Measurements from ENCODE around the gene NCKIPSD.
A peak's percentile ranks its signal among the peaks of the same experiment; 100 is the strongest.

NCKIPSD gene

DNA sequence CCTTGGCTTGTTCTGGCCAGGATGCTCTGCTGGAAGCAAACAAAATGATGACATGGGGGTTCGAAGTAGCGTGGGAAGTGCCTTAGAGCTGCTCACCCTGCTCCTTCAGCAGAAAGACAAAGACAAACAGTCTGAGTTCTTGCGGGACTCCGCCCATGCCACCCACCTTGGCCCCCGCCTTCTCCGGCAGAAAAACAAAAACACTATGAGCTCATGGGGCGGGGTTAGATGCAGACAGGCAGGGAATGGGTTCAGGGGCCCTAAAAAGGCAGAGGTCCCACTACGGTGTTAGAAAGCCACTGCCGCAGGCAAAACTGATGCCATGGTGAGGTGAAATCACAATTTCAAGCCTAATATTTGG lies 9.7 kb upstream of the NCKIPSD start (continued):
- 0 out of 2 replicates have a peak, but pooled peaks have one; percentile 33 for TF ChIP-seq ZNF629 (tag by site-specific recombination; IDR thresholded peaks at IDR 0.05)
- no peak for TF ChIP-seq ZNF596 (tag by site-specific recombination; IDR thresholded peaks at IDR 0.05)
- peak; percentile 45 for TF ChIP-seq SP2 (tag by site-specific recombination; IDR thresholded peaks at IDR 0.05)
- TF ChIP-seq ZNF140 (tag by site-specific recombination; IDR thresholded peaks at IDR 0.05), result no peak
- TF ChIP-seq KLF1 (tag by site-specific recombination; IDR thresholded peaks at IDR 0.05), result peak; percentile 85
- 0 out of 2 replicates have a peak, but pooled peaks have one; percentile 38 for TF ChIP-seq ZNF335 (tag by site-specific recombination; conservative IDR thresholded peaks at IDR 0.05)
- TF ChIP-seq ZBTB8A (tag by site-specific recombination; IDR thresholded peaks at IDR 0.05), result peak; percentile 63; the same call in 1 of the 2 replicates
- TF ChIP-seq ZBTB20 (tag by site-specific recombination; IDR thresholded peaks at IDR 0.05), result 0 out of 2 replicates have a peak, but pooled peaks have one; percentile 2
- TF ChIP-seq OSR2 (tag by site-specific recombination; IDR thresholded peaks at IDR 0.05), result peak; percentile 62
- peak; percentile 39; the same call in 1 of the 2 replicates for TF ChIP-seq KLF8 (tag by site-specific recombination; IDR thresholded peaks at IDR 0.05)
- TF ChIP-seq, protein P1, sequence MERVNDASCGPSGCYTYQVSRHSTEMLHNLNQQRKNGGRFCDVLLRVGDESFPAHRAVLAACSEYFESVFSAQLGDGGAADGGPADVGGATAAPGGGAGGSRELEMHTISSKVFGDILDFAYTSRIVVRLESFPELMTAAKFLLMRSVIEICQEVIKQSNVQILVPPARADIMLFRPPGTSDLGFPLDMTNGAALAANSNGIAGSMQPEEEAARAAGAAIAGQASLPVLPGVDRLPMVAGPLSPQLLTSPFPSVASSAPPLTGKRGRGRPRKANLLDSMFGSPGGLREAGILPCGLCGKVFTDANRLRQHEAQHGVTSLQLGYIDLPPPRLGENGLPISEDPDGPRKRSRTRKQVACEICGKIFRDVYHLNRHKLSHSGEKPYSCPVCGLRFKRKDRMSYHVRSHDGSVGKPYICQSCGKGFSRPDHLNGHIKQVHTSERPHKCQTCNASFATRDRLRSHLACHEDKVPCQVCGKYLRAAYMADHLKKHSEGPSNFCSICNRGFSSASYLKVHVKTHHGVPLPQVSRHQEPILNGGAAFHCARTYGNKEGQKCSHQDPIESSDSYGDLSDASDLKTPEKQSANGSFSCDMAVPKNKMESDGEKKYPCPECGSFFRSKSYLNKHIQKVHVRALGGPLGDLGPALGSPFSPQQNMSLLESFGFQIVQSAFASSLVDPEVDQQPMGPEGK (tag by site-specific recombination; IDR thresholded peaks at IDR 0.05), result peak; percentile 76
- 0 out of 2 replicates have a peak, but pooled peaks have one; percentile 8 for TF ChIP-seq ZBTB48 (tag by site-specific recombination; IDR thresholded peaks at IDR 0.05)
- 0 out of 2 replicates have a peak, but pooled peaks have one; percentile 8 for TF ChIP-seq ZIC2 (tag by site-specific recombination; IDR thresholded peaks at IDR 0.05)
- TF ChIP-seq ZNF510 (tag by site-specific recombination; IDR thresholded peaks at IDR 0.05; ENCODE audit: insufficient replicate concordance), result no peak
- peak; percentile 93 for TF ChIP-seq EGR2 (tag by site-specific recombination; IDR thresholded peaks at IDR 0.05; ENCODE audit: low read depth)
- no peak for TF ChIP-seq ZFP3 (tag by site-specific recombination; IDR thresholded peaks at IDR 0.05; ENCODE audit: low read depth)

DNA sequence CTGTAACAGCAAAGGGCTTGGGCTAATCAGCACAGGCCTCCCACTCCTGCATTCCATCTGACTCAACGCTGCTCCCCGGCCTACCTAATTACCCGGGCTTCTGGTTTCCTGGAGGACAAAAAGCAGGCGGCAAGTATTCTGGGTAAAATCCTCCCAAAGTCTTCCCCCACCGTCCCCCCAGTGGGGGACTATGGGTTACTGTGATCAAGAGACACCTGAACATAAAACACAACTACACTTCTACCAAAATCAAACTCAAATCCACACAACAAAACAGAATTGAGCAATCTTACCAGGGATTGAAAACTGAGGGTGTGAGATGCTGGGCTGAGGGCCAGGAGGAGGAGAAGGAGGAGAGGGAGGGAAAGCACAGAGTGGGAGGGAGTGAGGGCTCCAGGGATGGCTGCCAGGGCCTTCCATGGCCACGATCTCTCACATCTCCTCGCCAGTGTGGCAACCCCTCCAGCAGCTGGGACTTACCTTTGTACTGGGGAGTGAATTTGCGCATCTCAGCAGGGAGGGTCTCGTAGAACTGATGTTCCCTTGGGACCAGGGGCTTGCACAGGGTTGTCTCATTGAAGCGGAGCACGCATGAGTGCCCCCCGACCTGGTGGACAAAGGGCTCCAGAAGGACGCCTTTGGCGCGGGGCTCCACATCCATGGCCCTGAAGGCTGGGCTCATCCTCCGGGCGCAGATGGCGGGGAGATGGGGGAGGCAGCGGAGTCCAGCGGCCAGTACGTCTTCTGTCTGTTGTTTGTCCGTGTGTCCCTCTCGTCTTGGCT lies 9.1 kb upstream of the NCKIPSD start:
- H3K27ac ChIP-seq (ENCODE audit: extremely low read depth, low read depth, low read length), result peak overlapping the region; percentile 70
- H3K4me3 ChIP-seq (ENCODE audit: low read depth, low read length), result peak overlapping the region; percentile 29
- H3K36me3 ChIP-seq (ENCODE audit: control insufficient read depth in 2 of 2, insufficient read depth in 1 of 2, low read length in 2 of 2), result peaks cover 35 to 83% of the 10 kb centered on the region in 2 experiments
- no peaks in the 10 kb centered on the region for H3K9me3 ChIP-seq (ENCODE audit: control insufficient read depth, insufficient read depth, low read depth, low read length)
- ChIA-PET CTCF (interaction anchor here (0.6 to 1.9 kb wide), 4 partner anchors 9 to 312 kb away, joined by 3 to 7 read pairs (median 4); partner anchors contain the start of genes NCKIPSD and WDR6), POLR2A (interaction anchor here (0.8 to 1.5 kb wide), 2 partner anchors 9 to 10 kb away, joined by 3 to 4 read pairs; partner anchors contain the start of gene NCKIPSD)
- peaks cover 5% of the 10 kb centered on the region for H3K4me1 ChIP-seq (ENCODE audit: control insufficient read depth, insufficient read depth, low read length)
- TF ChIP-seq, protein P2, sequence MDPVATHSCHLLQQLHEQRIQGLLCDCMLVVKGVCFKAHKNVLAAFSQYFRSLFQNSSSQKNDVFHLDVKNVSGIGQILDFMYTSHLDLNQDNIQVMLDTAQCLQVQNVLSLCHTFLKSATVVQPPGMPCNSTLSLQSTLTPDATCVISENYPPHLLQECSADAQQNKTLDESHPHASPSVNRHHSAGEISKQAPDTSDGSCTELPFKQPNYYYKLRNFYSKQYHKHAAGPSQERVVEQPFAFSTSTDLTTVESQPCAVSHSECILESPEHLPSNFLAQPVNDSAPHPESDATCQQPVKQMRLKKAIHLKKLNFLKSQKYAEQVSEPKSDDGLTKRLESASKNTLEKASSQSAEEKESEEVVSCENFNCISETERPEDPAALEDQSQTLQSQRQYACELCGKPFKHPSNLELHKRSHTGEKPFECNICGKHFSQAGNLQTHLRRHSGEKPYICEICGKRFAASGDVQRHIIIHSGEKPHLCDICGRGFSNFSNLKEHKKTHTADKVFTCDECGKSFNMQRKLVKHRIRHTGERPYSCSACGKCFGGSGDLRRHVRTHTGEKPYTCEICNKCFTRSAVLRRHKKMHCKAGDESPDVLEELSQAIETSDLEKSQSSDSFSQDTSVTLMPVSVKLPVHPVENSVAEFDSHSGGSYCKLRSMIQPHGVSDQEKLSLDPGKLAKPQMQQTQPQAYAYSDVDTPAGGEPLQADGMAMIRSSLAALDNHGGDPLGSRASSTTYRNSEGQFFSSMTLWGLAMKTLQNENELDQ (tag by site-specific recombination; IDR thresholded peaks at IDR 0.05; ENCODE audit: low read depth), result no peak
- TF ChIP-seq OSR2 (tag by site-specific recombination; IDR thresholded peaks at IDR 0.05) (peak; percentile 20; the same call in 1 of the 2 replicates), ZBTB17 (tag by site-specific recombination; IDR thresholded peaks at IDR 0.05) (peak; percentile 46), EGR2 (tag by site-specific recombination; IDR thresholded peaks at IDR 0.05; ENCODE audit: low read depth) (peak; percentile 68; the same call in 1 of the 2 replicates), GFI1B (tag by site-specific recombination; IDR thresholded peaks at IDR 0.05) (0 out of 2 replicates have a peak, but pooled peaks have one; percentile 11), SP7 (tag by site-specific recombination; IDR thresholded peaks at IDR 0.05) (peak; percentile 35; the same call in 1 of the 2 replicates), ZBTB20 (tag by site-specific recombination; IDR thresholded peaks at IDR 0.05) (peak; percentile 23; the same call in 1 of the 2 replicates), WT1 (tag by site-specific recombination; IDR thresholded peaks at IDR 0.05) (peak; percentile 38; the same call in 1 of the 2 replicates), IKZF3 (tag by site-specific recombination; IDR thresholded peaks at IDR 0.05) (no peak), ZIC2 (tag by site-specific recombination; IDR thresholded peaks at IDR 0.05) (no peak), HOXD13 (CRISPR knock-in tag; IDR thresholded peaks at IDR 0.05; ENCODE audit: borderline replicate concordance) (no peak), BCL11B (tag by site-specific recombination; IDR thresholded peaks at IDR 0.05; ENCODE audit: low read depth) (no peak), OVOL3 (tag by site-specific recombination; IDR thresholded peaks at IDR 0.05) (no peak), ZNF530 (tag by site-specific recombination; IDR thresholded peaks at IDR 0.05; ENCODE audit: low read depth) (no peak), KLF7 (tag by site-specific recombination; IDR thresholded peaks at IDR 0.05; ENCODE audit: borderline replicate concordance) (no peak), ZBTB21 (tag by site-specific recombination; IDR thresholded peaks at IDR 0.05) (no peak), ZBTB48 (tag by site-specific recombination; IDR thresholded peaks at IDR 0.05) (peak; percentile 60), ZNF138 (tag by site-specific recombination; IDR thresholded peaks at IDR 0.05; ENCODE audit: borderline replicate concordance) (no peak)
- TF ChIP-seq, protein P3, sequence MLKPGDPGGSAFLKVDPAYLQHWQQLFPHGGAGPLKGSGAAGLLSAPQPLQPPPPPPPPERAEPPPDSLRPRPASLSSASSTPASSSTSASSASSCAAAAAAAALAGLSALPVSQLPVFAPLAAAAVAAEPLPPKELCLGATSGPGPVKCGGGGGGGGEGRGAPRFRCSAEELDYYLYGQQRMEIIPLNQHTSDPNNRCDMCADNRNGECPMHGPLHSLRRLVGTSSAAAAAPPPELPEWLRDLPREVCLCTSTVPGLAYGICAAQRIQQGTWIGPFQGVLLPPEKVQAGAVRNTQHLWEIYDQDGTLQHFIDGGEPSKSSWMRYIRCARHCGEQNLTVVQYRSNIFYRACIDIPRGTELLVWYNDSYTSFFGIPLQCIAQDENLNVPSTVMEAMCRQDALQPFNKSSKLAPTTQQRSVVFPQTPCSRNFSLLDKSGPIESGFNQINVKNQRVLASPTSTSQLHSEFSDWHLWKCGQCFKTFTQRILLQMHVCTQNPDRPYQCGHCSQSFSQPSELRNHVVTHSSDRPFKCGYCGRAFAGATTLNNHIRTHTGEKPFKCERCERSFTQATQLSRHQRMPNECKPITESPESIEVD (tag by site-specific recombination; IDR thresholded peaks at IDR 0.05), result no peak

Measured in HEK293 (cell line).